ENCODE results near the gene RNU2-1.

RNU2-1 gene

GRCh38 chr17:43220511-43221125, 13.2 kb downstream of the RNU2-1 start:
- Mint-ChIP-seq H3K9me3 (no peaks in the 10 kb centered on the region), H3K4me3 (no peak overlapping the region), H3K27me3 (ENCODE audit: low read depth) (no peaks in the 10 kb centered on the region), H3K27ac (peak overlapping the region; percentile 31), H3K4me1 (ENCODE audit: low read depth) (peaks cover 8% of the 10 kb centered on the region), H3K36me3 (ENCODE audit: low read depth) (peaks cover 23% of the 10 kb centered on the region)
- no peak for DNase-seq (ENCODE audit: low spot score)

GRCh38 chr17:43219746-43220380, 13.9 kb downstream of the RNU2-1 start:
- peaks cover 23% of the 10 kb centered on the region for H3K36me3 Mint-ChIP-seq (ENCODE audit: low read depth)
- DNase-seq (ENCODE audit: low spot score): no peak
- peaks cover 8% of the 10 kb centered on the region for H3K4me1 Mint-ChIP-seq (ENCODE audit: low read depth)
- no peaks in the 10 kb centered on the region for H3K27me3 Mint-ChIP-seq (ENCODE audit: low read depth)
- H3K4me3 Mint-ChIP-seq: no peak overlapping the region
- H3K9me3 Mint-ChIP-seq: no peaks in the 10 kb centered on the region
- peak overlapping the region; percentile 53 for H3K27ac Mint-ChIP-seq

GRCh38 chr17:43219001-43219400, 14.8 kb downstream of the RNU2-1 start:
- no peaks in the 10 kb centered on the region for H3K27me3 Mint-ChIP-seq (ENCODE audit: low read depth)
- H3K36me3 Mint-ChIP-seq (ENCODE audit: low read depth): peaks cover 22% of the 10 kb centered on the region
- no peak for DNase-seq (ENCODE audit: low spot score)
- no peak overlapping the region for H3K27ac Mint-ChIP-seq
- no peak overlapping the region for H3K4me3 Mint-ChIP-seq
- H3K4me1 Mint-ChIP-seq (ENCODE audit: low read depth): peaks cover 7% of the 10 kb centered on the region
- H3K9me3 Mint-ChIP-seq: no peaks in the 10 kb centered on the region

- H3K27ac Mint-ChIP-seq: peak overlapping the region; percentile 26
- H3K4me3 Mint-ChIP-seq: no peak overlapping the region
- peaks cover 19% of the 10 kb centered on the region for H3K4me1 Mint-ChIP-seq (ENCODE audit: low read depth)
- DNase-seq (ENCODE audit: low spot score): no peak
- H3K27me3 Mint-ChIP-seq (ENCODE audit: low read depth): no peaks in the 10 kb centered on the region
- H3K9me3 Mint-ChIP-seq: no peaks in the 10 kb centered on the region
- H3K36me3 Mint-ChIP-seq (ENCODE audit: low read depth): peaks cover 27% of the 10 kb centered on the region
Observed at GRCh38 chr17:43217614-43218087, 16.1 kb downstream of the RNU2-1 start.

GRCh38 chr17:43216762-43217613, 16.8 kb downstream of the RNU2-1 start:
- no peaks in the 10 kb centered on the region for H3K27me3 Mint-ChIP-seq (ENCODE audit: low read depth)

GRCh38 chr17:43216369-43216761, 17.4 kb downstream of the RNU2-1 start:
- Mint-ChIP-seq H3K4me3 (no peak overlapping the region), H3K9me3 (no peaks in the 10 kb centered on the region), H3K27ac (no peak overlapping the region), H3K36me3 (ENCODE audit: low read depth) (peaks cover 27% of the 10 kb centered on the region), H3K4me1 (ENCODE audit: low read depth) (peaks cover 25% of the 10 kb centered on the region), H3K27me3 (ENCODE audit: low read depth) (no peaks in the 10 kb centered on the region)
- DNase-seq (ENCODE audit: low spot score): no peak

More at GRCh38 chr17:43216762-43217613, 16.8 kb downstream of the RNU2-1 start:
- Mint-ChIP-seq H3K4me1 (ENCODE audit: low read depth) (peaks cover 25% of the 10 kb centered on the region), H3K4me3 (no peak overlapping the region), H3K27ac (no peak overlapping the region), H3K36me3 (ENCODE audit: low read depth) (peaks cover 27% of the 10 kb centered on the region), H3K9me3 (no peaks in the 10 kb centered on the region)
- no peak for DNase-seq (ENCODE audit: low spot score)

- Mint-ChIP-seq H3K27me3 (ENCODE audit: low read depth) (no peaks in the 10 kb centered on the region), H3K9me3 (no peaks in the 10 kb centered on the region), H3K4me1 (ENCODE audit: low read depth) (peaks cover 29% of the 10 kb centered on the region), H3K27ac (no peak overlapping the region), H3K4me3 (no peak overlapping the region), H3K36me3 (ENCODE audit: low read depth) (peaks cover 31% of the 10 kb centered on the region)
- DNase-seq (ENCODE audit: low spot score): no peak
Observed at GRCh38 chr17:43215341-43215740, 18.4 kb downstream of the RNU2-1 start.

- H3K9me3 Mint-ChIP-seq: no peaks in the 10 kb centered on the region
- H3K4me1 Mint-ChIP-seq (ENCODE audit: low read depth): peaks cover 29% of the 10 kb centered on the region
- DNase-seq (ENCODE audit: low spot score): no peak
- H3K27ac Mint-ChIP-seq: peak overlapping the region; percentile 97
- H3K27me3 Mint-ChIP-seq (ENCODE audit: low read depth): no peaks in the 10 kb centered on the region
- peak overlapping the region; percentile 99 for H3K4me3 Mint-ChIP-seq
- H3K36me3 Mint-ChIP-seq (ENCODE audit: low read depth): peaks cover 33% of the 10 kb centered on the region
Observed at GRCh38 chr17:43213545-43213944, 20.2 kb downstream of the RNU2-1 start.

GRCh38 chr17:43212641-43213490, 20.9 kb downstream of the RNU2-1 start:
- Mint-ChIP-seq H3K9me3 (no peaks in the 10 kb centered on the region), H3K4me3 (peak overlapping the region; percentile 99), H3K27me3 (ENCODE audit: low read depth) (no peaks in the 10 kb centered on the region), H3K27ac (peak overlapping the region; percentile 97), H3K36me3 (ENCODE audit: low read depth) (peaks cover 36% of the 10 kb centered on the region), H3K4me1 (ENCODE audit: low read depth) (peaks cover 29% of the 10 kb centered on the region)
- no peak for DNase-seq (ENCODE audit: low spot score)

GRCh38 chr17:43211480-43212402, 22.0 kb downstream of the RNU2-1 start, which contains the start of gene TMEM106A:
TMEM106A (plus strand) TSS chr17:43211875; CDS start chr17:43213042, 1,167 bp downstream.
- H3K9me3 Mint-ChIP-seq: no peaks in the 10 kb centered on the region
- DNase-seq (ENCODE audit: low spot score): peak; percentile 71
- peak within 1 kb of the TSS; percentile 99 for H3K4me3 Mint-ChIP-seq
- peak within 1 kb of the TSS; percentile 97 for H3K27ac Mint-ChIP-seq
- no peaks in the 10 kb centered on the region for H3K27me3 Mint-ChIP-seq (ENCODE audit: low read depth)
- peaks cover 34% of the 10 kb centered on the region for H3K36me3 Mint-ChIP-seq (ENCODE audit: low read depth)
- H3K4me1 Mint-ChIP-seq (ENCODE audit: low read depth): peaks cover 27% of the 10 kb centered on the region

GRCh38 chr17:43211123-43211479, 22.7 kb downstream of the RNU2-1 start:
- Mint-ChIP-seq H3K9me3 (no peaks in the 10 kb centered on the region), H3K4me1 (ENCODE audit: low read depth) (peaks cover 27% of the 10 kb centered on the region), H3K27ac (peak overlapping the region; percentile 97), H3K36me3 (ENCODE audit: low read depth) (peaks cover 31% of the 10 kb centered on the region), H3K27me3 (ENCODE audit: low read depth) (no peaks in the 10 kb centered on the region), H3K4me3 (peak overlapping the region; percentile 99)
- DNase-seq (ENCODE audit: low spot score): no peak

GRCh38 chr17:43210576-43210975, 23.2 kb downstream of the RNU2-1 start:
- peaks cover 23% of the 10 kb centered on the region for H3K4me1 Mint-ChIP-seq (ENCODE audit: low read depth)
- peaks cover 27% of the 10 kb centered on the region for H3K36me3 Mint-ChIP-seq (ENCODE audit: low read depth)
- H3K4me3 Mint-ChIP-seq: peak overlapping the region; percentile 99
- no peaks in the 10 kb centered on the region for H3K9me3 Mint-ChIP-seq
- peak overlapping the region; percentile 97 for H3K27ac Mint-ChIP-seq
- DNase-seq (ENCODE audit: low spot score): no peak
- H3K27me3 Mint-ChIP-seq (ENCODE audit: low read depth): no peaks in the 10 kb centered on the region
